Measurements from ENCODE around the gene PSG3.
"Not testable (repeated sequence)": the region's sequence is repeated elsewhere in the genome, so short reads cannot be mapped to it uniquely, and the experiment has no call there.

PSG3 gene

GRCh38 chr19:42693760-42694350, 46.4 kb downstream of the PSG3 start:
- DNase-seq = no peak

GRCh38 chr19:42683917-42684513, 56.3 kb downstream of the PSG3 start:
- no peak for DNase-seq

- not testable (repeated sequence) for DNase-seq
These were observed 64.0 kb downstream of the PSG3 start for GRCh38 chr19:42676326-42676725.

- not testable (repeated sequence) for DNase-seq
These were observed 65.7 kb downstream of the PSG3 start for GRCh38 chr19:42674549-42674948.

All from right hindlimb (tissue), 1 donor.